Activated naive CD8-positive, alpha-beta T cell treated with anti-CD3 and anti-CD28 coated beads for 36 hours (primary cell): Measurements from ENCODE around the gene SLC12A5. TPM values are rescaled to one million over a fixed set of nuclear protein-coding genes. Genes with fewer than 3 reads are reported as not detected.
A peak's percentile ranks its signal among the peaks of the same experiment; 100 is the strongest.
"Not testable (repeated sequence)": the region's sequence is repeated elsewhere in the genome, so short reads cannot be mapped to it uniquely, and the experiment has no call there.

Experiments
- DNase-seq: peaks from one replicate; pipeline ENCODE4 v3.0.0; 2021
- H3K27ac Mint-ChIP-seq: one replicate; pipeline ENCODE4 v1.8.0; 2022; ENCODE audit warnings: mild to moderate bottlenecking, moderate library complexity, mixed read lengths
- H3K27me3 Mint-ChIP-seq: one replicate; pipeline ENCODE4 v1.8.0; 2022; ENCODE audit warnings: mild to moderate bottlenecking, mixed read lengths
- H3K36me3 Mint-ChIP-seq: one replicate; pipeline ENCODE4 v1.8.0; 2021; ENCODE audit warnings: mild to moderate bottlenecking, mixed read lengths
- H3K4me1 Mint-ChIP-seq: one replicate; pipeline ENCODE4 v1.8.0; 2021; ENCODE audit warnings: mixed read lengths
- H3K4me3 Mint-ChIP-seq: one replicate; pipeline ENCODE4 v1.8.0; 2022; ENCODE audit warnings: mild to moderate bottlenecking, moderate library complexity, mixed read lengths
- H3K9me3 Mint-ChIP-seq: one replicate; pipeline ENCODE4 v1.8.0; 2022; ENCODE audit warnings: mixed read lengths
- total RNA-seq, 2 experiments: library from RNA; stranded (reverse); gene quantifications; one replicate each; pipeline ENCODE4 v1.2.3, GENCODE V29; 2021

The SLC12A5 gene
- under 1 TPM; 0.26 to 0.52 TPM for total RNA-seq

DNA sequence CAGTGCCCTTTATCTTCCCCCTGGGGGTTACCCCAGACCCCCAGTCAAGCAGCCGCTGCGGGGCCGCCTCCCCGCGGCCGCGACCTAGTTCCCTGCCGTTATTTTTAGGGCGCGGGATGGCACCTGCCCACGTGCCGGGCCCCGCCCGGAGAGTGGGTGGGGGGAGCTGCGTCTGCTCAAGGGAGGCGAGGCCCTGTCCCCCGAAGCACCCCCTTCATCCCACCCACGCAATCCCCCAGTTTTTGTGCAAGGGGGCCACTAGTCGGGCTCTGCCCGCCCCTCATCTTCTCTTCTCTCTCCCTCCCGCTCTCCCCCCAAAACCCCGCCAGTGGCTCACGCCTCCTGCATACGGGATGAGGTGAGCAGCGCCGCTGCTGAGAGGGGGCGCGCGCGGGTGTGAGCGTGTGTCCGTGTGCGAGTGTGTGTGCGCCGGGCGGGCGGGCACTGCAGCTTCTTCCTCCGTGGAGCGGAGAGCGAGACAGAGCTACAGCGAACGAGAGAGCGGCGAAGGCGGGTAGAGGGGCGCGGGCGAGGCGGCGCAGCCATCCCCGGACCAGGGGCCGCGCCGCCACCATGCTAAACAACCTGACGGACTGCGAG is at the start of gene SLC12A5:
Gene SLC12A5 (plus strand): TSS at position 444 of the 600 bp plus-strand sequence. CDS start 130 bp downstream, at position 574.
- Mint-ChIP-seq H3K27ac (no peak within 1 kb of the TSS), H3K4me3 (no peak within 1 kb of the TSS), H3K9me3 (no peaks in the 10 kb centered on the region), H3K4me1 (no peaks in the 10 kb centered on the region), H3K27me3 (peaks cover 85% of the 10 kb centered on the region), H3K36me3 (peaks cover 1% of the 10 kb centered on the region)
- DNase-seq, result no peak

DNA sequence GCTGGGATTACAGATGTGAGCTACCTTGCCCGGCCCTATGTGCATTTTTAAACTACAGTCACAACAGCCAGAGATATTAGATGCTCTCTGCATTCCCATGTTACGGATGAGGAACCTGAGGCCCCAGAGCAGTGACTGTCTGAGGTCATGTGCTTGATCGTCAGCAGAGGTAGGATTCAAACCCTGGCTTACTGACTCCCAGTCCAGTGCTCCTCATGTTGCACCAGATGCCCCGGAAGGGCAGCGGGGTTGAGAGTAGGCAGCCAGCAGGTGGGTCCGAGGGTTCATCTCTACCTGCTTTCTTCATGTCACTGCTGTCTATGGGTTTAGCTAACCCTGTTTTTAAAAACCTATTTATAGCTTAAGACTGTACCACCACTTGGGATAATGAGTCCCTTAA is 47.8 kb upstream of the SLC12A5 start:
- Mint-ChIP-seq H3K27ac (no peak overlapping the region), H3K4me1 (no peaks in the 10 kb centered on the region), H3K36me3 (no peaks in the 10 kb centered on the region), H3K27me3 (peaks cover 3% of the 10 kb centered on the region), H3K4me3 (no peak overlapping the region), H3K9me3 (no peaks in the 10 kb centered on the region)
- DNase-seq, result no peak

DNA sequence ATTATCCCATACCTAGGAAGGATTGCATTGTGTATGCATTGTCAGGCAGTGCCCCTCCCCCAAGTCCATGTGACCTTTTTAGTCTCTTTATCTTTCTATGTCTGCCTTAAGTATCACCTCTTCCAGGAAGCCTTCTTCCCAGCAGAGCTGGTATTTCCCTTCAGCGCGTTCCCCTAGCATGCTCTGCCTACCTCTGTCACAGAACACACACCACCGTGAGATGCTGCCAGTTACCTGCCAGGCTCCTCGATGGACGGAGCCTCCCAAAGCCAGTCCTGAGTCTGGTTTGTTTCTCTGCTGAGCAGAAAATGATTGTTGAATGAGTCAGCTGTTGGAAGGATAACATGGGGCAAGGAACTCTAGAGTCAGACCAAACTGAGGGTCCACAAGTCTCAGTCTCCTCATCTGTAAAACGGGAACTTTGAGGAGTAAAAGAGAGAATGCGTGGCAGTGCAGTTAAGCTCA is 45.7 kb upstream of the SLC12A5 start:
- Mint-ChIP-seq H3K36me3 (no peaks in the 10 kb centered on the region), H3K27me3 (peaks cover 13% of the 10 kb centered on the region), H3K4me1 (no peaks in the 10 kb centered on the region), H3K4me3 (no peak overlapping the region), H3K9me3 (no peaks in the 10 kb centered on the region), H3K27ac (no peak overlapping the region)
- DNase-seq, result no peak

DNA sequence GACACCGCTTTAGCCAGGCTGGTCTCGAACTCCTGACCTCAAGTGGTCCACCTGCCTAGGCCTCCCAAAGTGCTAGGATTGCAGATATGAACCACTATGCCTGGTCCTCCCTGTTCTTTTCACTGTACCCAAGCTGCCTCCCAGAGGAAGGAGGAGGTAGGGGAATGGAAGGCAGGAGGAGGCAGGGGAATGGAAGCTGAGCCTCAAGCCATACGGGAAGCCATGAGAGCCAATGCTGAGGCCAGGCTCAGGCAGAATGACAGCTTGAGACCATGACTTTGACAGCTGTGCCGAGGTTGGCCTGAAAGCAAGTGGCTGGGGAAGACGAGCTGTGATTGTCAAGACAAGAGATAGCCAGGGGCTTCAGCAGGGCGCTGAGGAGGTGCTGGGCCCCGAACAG is 43.4 kb upstream of the SLC12A5 start:
- Mint-ChIP-seq H3K4me3 (no peak overlapping the region), H3K4me1 (no peaks in the 10 kb centered on the region), H3K27ac (no peak overlapping the region), H3K9me3 (no peaks in the 10 kb centered on the region), H3K36me3 (no peaks in the 10 kb centered on the region), H3K27me3 (peaks cover 23% of the 10 kb centered on the region)
- no peak for DNase-seq

DNA sequence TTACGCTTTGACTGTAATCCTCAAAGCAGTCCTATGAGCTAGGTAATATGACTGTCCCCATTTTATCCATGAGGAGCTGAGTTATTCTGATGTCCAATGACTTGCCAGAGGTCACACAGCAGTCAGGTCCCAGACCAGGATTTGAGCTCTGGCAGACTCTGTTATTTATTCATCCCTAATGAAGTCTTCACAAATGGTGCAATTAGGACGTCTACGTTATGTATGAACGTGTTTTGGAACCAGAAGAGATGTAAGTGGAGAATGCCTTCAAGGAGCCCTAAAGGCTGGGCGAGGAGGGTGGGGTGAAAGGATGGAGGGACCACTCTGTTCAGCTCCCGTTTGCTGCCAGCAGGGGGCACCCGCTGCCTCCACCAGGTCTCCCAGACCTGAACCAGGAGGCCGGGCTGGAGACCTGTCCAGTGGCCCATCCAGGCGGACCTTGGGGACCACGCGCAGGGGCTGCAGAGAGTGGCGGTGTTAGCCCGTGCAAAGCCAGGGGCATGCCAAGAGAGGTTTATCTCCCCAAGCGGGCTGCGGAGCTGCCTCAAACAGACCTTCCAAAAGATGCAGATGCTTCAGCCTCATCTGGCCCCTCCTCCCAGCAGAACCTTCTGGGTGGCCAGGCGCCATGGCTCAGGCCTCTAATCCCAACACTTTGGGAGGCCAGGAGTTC is 41.8 kb upstream of the SLC12A5 start:
- H3K27ac Mint-ChIP-seq, result no peak overlapping the region
- no peak overlapping the region for H3K4me3 Mint-ChIP-seq
- peak; percentile 75 for DNase-seq

DNA sequence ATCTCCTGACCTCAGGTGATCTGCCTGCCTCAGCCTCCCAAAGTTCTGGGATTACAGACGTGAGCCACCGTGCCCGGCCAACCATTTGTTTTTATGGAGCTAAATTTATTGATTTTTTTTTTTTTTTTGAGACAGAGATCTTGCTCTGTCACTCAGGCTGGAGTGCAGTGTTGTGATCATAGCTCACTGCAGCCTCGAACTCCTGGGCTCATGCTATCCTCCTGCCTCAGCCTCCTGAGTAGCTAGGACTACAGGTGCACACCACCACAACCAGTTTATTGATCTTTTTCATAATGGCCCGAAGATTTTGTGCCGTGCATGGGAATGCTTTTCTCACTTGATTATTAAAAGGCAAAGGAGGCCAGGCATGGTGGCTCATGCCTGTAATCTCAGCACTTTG is 40.2 kb upstream of the SLC12A5 start:
- peaks cover 31% of the 10 kb centered on the region for H3K27me3 Mint-ChIP-seq
- H3K27ac Mint-ChIP-seq, H3K4me3 Mint-ChIP-seq, H3K36me3 Mint-ChIP-seq, H3K9me3 Mint-ChIP-seq, DNase-seq, H3K4me1 Mint-ChIP-seq: not testable (repeated sequence)

More for the DNA sequence above, 41.8 kb upstream of the SLC12A5 start:
- Mint-ChIP-seq H3K36me3 (no peaks in the 10 kb centered on the region), H3K4me1 (no peaks in the 10 kb centered on the region), H3K27me3 (peaks cover 31% of the 10 kb centered on the region), H3K9me3 (no peaks in the 10 kb centered on the region)

DNA sequence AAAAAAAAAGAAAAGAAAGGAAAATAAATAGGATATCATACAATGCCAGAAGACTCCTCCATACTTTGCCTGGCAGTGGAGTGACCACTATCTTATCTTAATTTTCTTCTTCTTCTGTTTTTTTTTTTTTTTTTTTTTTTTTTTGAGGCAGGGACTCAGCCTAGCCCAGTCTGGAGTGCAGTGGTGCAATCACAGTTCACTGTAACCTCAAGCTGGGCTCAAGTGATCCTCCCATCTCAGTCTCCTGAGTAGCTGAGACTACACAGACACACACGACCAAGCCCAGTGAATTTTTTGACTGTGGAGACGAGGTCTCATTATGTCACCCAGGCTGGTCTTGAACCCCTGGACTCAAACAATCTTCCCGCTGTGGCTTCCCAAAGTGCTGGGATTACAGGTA is 37.4 kb upstream of the SLC12A5 start:
- no peaks in the 10 kb centered on the region for H3K36me3 Mint-ChIP-seq
- H3K27me3 Mint-ChIP-seq, result peaks cover 28% of the 10 kb centered on the region
- no peak for DNase-seq
- no peak overlapping the region for H3K4me3 Mint-ChIP-seq
- no peaks in the 10 kb centered on the region for H3K9me3 Mint-ChIP-seq
- peaks cover 5% of the 10 kb centered on the region for H3K4me1 Mint-ChIP-seq
- H3K27ac Mint-ChIP-seq, result no peak overlapping the region

DNA sequence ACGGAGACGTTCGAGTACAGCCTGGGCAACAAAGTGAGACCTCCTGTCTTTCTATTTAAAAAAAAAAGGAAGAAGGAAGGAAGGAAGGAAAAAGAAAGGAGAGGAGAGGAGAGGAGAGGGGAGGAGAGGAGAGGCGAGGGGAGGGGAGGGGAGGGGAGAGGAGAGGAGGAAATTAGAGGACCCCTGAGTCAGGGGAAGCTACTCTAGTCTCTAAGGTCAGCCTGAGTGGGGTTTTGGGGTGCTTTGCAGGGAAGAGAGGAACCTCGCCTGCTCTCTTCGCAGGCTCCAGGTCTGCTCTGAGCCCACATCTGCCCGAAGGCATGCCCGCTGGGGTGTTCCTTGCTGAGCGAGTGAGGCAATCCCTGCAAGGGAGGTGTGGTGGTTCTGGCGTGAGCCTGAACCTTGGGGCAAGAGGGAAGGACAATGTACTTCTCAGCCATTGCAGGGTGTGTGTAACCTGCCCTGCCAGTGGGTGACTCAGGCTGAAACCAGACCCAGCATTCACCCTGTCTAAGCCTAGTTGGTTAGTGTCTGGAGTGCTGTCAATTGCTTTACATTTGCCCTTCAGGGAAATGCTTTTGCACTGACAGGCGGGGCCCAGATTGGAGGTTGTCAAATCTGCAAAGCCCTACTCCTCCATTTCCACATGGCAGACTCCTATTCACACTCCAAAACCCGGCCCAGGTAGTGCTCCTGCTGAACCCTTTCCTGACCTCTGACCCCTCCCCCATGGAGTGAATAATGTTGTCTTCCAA is 35.6 kb upstream of the SLC12A5 start:
- no peak for DNase-seq
- Mint-ChIP-seq H3K27me3 (peaks cover 22% of the 10 kb centered on the region), H3K36me3 (no peaks in the 10 kb centered on the region), H3K4me3 (no peak overlapping the region), H3K4me1 (peaks cover 21% of the 10 kb centered on the region), H3K9me3 (no peaks in the 10 kb centered on the region), H3K27ac (peak overlapping the region; percentile 2)

DNA sequence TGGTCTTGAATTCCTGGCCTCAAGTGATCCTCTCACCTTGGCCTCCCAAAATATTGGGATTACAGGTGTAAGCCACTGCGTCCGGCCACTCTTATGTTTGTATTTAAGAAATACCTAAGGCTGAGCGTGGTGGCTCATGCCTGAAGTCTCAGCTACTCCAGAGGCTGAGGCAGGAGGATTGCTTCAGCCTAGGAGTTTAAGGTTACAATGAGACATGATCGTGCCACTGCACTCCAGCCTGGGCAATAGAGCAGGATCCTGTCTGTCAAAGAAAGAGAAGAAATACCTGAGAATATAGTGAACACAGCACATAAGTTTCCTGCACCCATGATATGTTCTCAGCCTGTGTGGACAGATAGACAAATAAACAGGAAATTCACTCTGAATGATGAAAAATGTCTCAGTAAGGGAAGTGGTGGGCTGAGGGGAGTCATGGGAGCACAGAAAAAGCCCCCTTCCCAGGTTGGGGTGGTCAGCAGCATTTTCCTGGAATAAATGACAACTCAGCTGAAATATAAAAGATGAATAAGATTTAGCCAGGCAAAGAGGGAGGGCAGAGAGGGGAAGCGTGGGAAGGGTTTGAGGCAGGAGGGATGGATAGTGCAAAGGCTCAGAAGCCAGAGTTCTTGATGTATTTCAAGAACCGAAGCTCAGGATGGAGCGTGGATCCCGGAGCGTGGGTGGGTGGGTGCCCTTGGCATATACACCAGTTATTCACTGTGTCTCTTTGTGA is 34.1 kb upstream of the SLC12A5 start:
- DNase-seq, result no peak
- no peaks in the 10 kb centered on the region for H3K36me3 Mint-ChIP-seq
- no peak overlapping the region for H3K4me3 Mint-ChIP-seq
- no peak overlapping the region for H3K27ac Mint-ChIP-seq
- H3K9me3 Mint-ChIP-seq, result no peaks in the 10 kb centered on the region
- peaks cover 16% of the 10 kb centered on the region for H3K27me3 Mint-ChIP-seq
- peaks cover 34% of the 10 kb centered on the region for H3K4me1 Mint-ChIP-seq

DNA sequence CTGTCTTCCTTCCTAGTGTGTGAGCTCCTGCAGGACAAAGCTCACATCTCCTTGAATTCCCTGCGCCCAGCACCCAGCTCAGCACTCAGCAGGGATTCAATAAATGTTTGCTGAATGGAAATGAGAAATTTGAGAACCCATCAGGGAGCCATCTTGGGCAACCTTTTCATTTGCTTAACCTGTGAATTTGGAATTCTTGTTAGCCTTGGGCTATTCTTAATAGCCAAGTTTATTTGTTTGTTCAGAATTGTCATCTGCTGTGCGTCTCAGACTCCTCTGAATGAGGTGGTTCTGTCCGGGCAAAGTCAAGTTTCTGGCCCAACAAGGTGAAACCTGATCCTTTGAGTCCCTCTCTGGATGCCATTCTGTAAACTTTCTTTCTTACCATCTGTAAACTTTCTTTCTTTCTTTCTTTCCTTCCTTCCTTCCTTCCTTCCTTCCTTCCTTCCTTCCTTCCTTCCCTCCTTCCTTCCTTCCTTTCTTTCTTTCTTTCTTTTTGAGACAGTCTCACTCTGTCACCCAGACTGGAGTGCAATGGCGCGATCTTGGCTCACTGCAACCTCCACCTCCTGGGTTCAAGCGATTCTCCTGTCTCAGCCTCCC is 33.4 kb upstream of the SLC12A5 start:
- not testable (repeated sequence) for DNase-seq, H3K27ac Mint-ChIP-seq, H3K9me3 Mint-ChIP-seq, H3K4me3 Mint-ChIP-seq, H3K36me3 Mint-ChIP-seq
- Mint-ChIP-seq H3K4me1 (peaks cover 41% of the 10 kb centered on the region), H3K27me3 (peaks cover 21% of the 10 kb centered on the region)

DNA sequence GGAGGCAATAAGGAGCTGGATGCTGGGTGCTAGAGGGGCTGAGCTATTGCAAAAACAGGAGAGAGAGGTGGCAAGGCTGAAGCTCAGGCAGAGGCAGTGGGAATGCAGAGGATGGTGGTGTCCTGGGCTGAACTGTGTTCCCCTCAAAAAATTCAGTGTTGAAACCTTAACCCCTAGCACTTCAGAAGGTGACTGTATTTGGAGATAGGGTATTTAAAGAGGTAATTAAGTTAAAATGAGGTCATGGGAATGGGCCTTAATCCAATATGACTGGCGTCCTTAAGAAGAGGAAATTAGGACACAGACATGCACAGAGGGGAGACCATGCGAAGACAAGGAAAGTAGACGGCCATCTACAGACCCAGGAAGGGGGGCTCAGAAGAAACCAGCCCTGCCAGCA is 31.8 kb upstream of the SLC12A5 start:
- Mint-ChIP-seq H3K4me1 (peaks cover 52% of the 10 kb centered on the region), H3K36me3 (no peaks in the 10 kb centered on the region), H3K9me3 (no peaks in the 10 kb centered on the region), H3K27me3 (peaks cover 14% of the 10 kb centered on the region), H3K27ac (no peak overlapping the region), H3K4me3 (no peak overlapping the region)
- no peak for DNase-seq

DNA sequence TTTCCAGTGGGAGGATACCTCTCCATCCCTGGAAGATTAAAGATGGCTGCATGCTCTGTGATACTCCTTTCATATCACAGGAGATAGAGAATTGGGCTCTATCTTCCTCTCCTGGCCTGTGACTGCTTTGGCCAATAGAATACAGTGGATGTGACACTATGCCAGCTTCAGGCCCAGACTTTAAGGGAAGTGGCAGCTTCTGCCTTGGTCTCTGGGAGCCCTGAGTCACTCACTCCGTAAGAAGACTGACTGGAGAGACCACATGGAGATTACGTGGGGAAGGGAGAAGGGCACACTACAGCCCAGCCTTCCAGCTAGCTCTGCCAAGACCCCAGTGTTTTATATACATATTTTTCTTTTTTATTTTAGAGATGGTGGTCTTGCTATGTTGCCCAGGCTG is 30.7 kb upstream of the SLC12A5 start:
- peaks cover 18% of the 10 kb centered on the region for H3K27me3 Mint-ChIP-seq
- no peak for DNase-seq
- no peak overlapping the region for H3K27ac Mint-ChIP-seq
- no peaks in the 10 kb centered on the region for H3K9me3 Mint-ChIP-seq
- H3K4me1 Mint-ChIP-seq, result peaks cover 52% of the 10 kb centered on the region
- no peak overlapping the region for H3K4me3 Mint-ChIP-seq
- no peaks in the 10 kb centered on the region for H3K36me3 Mint-ChIP-seq

DNA sequence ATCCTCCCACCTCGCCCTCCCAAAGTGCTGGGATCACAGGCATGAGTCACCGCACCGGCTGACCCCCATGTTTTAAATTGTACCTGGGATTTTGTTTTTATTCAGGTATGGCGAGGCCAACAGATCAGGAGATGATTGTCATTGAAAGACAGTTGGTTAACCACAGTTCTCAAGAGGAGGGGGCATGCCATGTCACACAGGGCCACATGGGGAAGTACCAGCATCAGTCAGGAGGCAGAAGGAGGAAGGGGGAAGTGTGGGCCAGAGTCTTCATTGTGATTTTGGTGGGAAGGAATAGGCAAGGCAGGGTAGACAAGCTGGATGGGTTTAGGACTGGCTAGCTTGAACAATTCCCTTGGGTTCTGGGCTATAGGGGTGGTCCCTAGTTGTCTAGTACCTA is 30.3 kb upstream of the SLC12A5 start:
- Mint-ChIP-seq H3K36me3 (no peaks in the 10 kb centered on the region), H3K4me1 (peaks cover 52% of the 10 kb centered on the region), H3K27ac (no peak overlapping the region), H3K27me3 (peaks cover 21% of the 10 kb centered on the region), H3K4me3 (no peak overlapping the region), H3K9me3 (no peaks in the 10 kb centered on the region)
- no peak for DNase-seq

DNA sequence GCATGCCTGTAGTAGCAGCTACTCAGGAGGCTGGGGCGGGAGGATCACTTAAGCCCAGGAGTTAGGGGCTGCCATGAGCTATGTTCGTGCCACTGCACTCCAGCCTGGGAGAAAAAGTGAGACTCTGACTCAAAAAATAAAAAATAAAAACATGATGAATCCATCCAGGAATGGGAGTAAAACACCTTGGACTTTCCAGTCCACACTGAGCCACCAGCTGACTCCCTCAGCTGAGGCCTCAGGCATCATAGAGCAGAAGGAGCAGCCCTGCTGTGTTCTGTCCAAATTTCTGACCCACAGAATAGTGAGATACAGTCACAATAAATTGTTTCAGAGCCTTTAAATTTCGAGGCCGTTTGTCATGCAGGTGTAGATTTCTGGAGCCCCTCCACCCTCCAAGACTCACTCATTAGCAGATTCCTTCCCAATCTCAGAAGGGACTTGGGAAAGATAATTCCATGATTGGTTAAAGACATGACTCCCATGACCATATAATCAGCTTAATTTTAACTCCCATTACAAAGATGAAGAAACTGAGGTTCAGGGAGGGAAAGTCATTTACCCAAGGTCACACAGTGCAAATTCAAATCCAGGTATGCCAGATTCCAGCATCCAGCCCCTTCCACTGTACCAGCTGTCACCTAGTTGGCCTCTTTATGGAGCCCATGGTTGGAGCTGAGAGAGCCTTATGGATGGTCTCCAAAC is 29.3 kb upstream of the SLC12A5 start:
- H3K9me3 Mint-ChIP-seq, result no peaks in the 10 kb centered on the region
- no peak overlapping the region for H3K27ac Mint-ChIP-seq
- H3K27me3 Mint-ChIP-seq, result peaks cover 29% of the 10 kb centered on the region
- peaks cover 60% of the 10 kb centered on the region for H3K4me1 Mint-ChIP-seq
- no peaks in the 10 kb centered on the region for H3K36me3 Mint-ChIP-seq
- no peak overlapping the region for H3K4me3 Mint-ChIP-seq
- no peak for DNase-seq
